HepG2 (cell line): ENCODE measurements around the gene RPP25L. TPM values are rescaled to one million over a fixed set of nuclear protein-coding genes. Genes with fewer than 3 reads are reported as not detected.
A peak's percentile ranks its signal among the peaks of the same experiment; 100 is the strongest.

ENCODE experiments used
- ATAC-seq: fragments of 200-7000 bp; cut with Tn5 transposase; 3 replicates; pipeline ENCODE4 v1.9.1; 2020; ENCODE audit warnings: mild to moderate bottlenecking, moderate library complexity
- BruUV-seq: library from RNA; stranded (reverse); fragments of 400-500 nt; replicated peaks from 2 replicates; lab custom pipeline; 2021; lab: Mats Ljungman, UMichigan
- CTCF ChIA-PET: fragments of 300-600 bp; formaldehyde crosslinking; extraction: SDS; loops from one replicate; lab custom pipeline; 2021; ENCODE audit warnings: low total read pairs, inconsistent platforms, low intra/inter-chr PET ratio; lab: Yijun Ruan, JAX
- POLR2A ChIA-PET: fragments of 350-600 bp; sonication (Branson Sonifier 250); formaldehyde crosslinking; loops from one replicate; lab custom pipeline; 2020; ENCODE audit warnings: antibody characterized with exemption, inconsistent platforms; lab: Yijun Ruan, JAX
- DNase-seq: peaks from one replicate; pipeline ENCODE4 v3.0.0-alpha.2; 2015; ENCODE audit warnings: low spot score
- FAIRE-seq: peaks from 3 replicates; lab custom pipeline; 2011; peaks lifted over from hg19 to GRCh38; lab: Jason Lieb, UNC
- H2AFZ ChIP-seq: one replicate; pipeline ENCODE4 v1.6.1; 2011; ENCODE audit warnings: low read length, inconsistent platforms
- H3K27ac ChIP-seq: fragments of 300-600 bp; 3 replicates; pipeline ENCODE4 v1.8.0; 2011; ENCODE audit warnings: mixed run types, mild to moderate bottlenecking, mixed read lengths, low read length, inconsistent platforms; ENCODE audit not compliant: insufficient read depth; ENCODE audit errors: extremely low read length
- H3K27me3 ChIP-seq, 2 experiments: fragments of 200-600 bp in 1 of 2; 2 replicates in 1 of 2; 3 replicates in 1 of 2; pipeline versions ENCODE4 v1.6.0 to v1.8.0; 2011; ENCODE audit warnings: low read length in 2 of 2, mild to moderate bottlenecking in 2 of 2, moderate library complexity in 2 of 2, inconsistent platforms in 1 of 2; ENCODE audit not compliant: insufficient read depth in 2 of 2, control insufficient read depth in 1 of 2
- H3K36me3 ChIP-seq, 2 experiments: fragments of 200-600 bp in 1 of 2; replicated peaks in 1 of 2; 2 replicates in 1 of 2; 3 replicates in 1 of 2; pipeline versions ENCODE4 v1.5.1 to v1.8.0; 2011; ENCODE audit warnings: low read length in 2 of 2, inconsistent platforms in 1 of 2; ENCODE audit not compliant: insufficient read depth in 2 of 2, control insufficient read depth in 1 of 2
- H3K4me1 ChIP-seq: 2 replicates; pipeline ENCODE4 v1.5.1; 2012; ENCODE audit warnings: low read length, inconsistent platforms; ENCODE audit not compliant: insufficient read depth
- H3K4me2 ChIP-seq: 2 replicates; pipeline ENCODE4 v1.6.0; 2011; ENCODE audit warnings: low read depth, low read length, inconsistent platforms
- H3K4me3 ChIP-seq, 3 experiments: fragments of 200-600 bp in 1 of 3; sonication (generic), shearing (Covaris generic) in 1 of 3; replicated peaks in 1 of 3; 2 replicates each; pipeline ENCODE4 v1.5.1; 2011 to 2016; ENCODE audit warnings: low read length in 3 of 3, inconsistent platforms in 2 of 3, low read depth in 2 of 3, mild to moderate bottlenecking in 2 of 3, control low read depth in 1 of 3, mixed read lengths in 1 of 3; ENCODE audit not compliant: insufficient read depth in 1 of 3
- H3K79me2 ChIP-seq: one replicate; pipeline ENCODE4 v1.6.1; 2011; ENCODE audit warnings: low read length, inconsistent platforms; ENCODE audit not compliant: insufficient read depth
- H3K9ac ChIP-seq: 2 replicates; pipeline ENCODE4 v1.6.0; 2011; ENCODE audit warnings: mild to moderate bottlenecking, low read depth, low read length, inconsistent platforms; ENCODE audit not compliant: insufficient read depth
- H3K9me3 ChIP-seq: 2 replicates; pipeline ENCODE4 v1.5.1; 2012; ENCODE audit warnings: mild to moderate bottlenecking, low read length
- H4K20me1 ChIP-seq: 2 replicates; pipeline ENCODE4 v1.6.0; 2011; ENCODE audit warnings: inconsistent platforms, mild to moderate bottlenecking, low read length, moderate library complexity; ENCODE audit not compliant: insufficient read depth
- BRD4 ChIP-seq: sonication (generic); formaldehyde crosslinking; IDR thresholded peaks from 2 replicates; pipeline ENCODE4 v1.4.0; 2020; ENCODE audit warnings: missing genetic modification reagents
- CEBPB ChIP-seq: IDR thresholded peaks from 2 replicates; pipeline ENCODE4 v1.6.1; 2011; ENCODE audit warnings: low read depth, low read length, improper control_type of control experiment, borderline replicate concordance
- IKZF1 ChIP-seq: fragments of 450-650 bp; IDR thresholded peaks from 2 replicates; pipeline ENCODE4 v1.7.1; 2016
- RARA ChIP-seq: IDR thresholded peaks from 2 replicates; pipeline ENCODE4 v1.6.1; 2016; ENCODE audit warnings: missing genetic modification reagents, missing compliant biosample characterization
- TFDP2 ChIP-seq: sonication (generic); formaldehyde crosslinking; IDR thresholded peaks from 2 replicates; pipeline ENCODE4 v1.4.0; 2020; ENCODE audit warnings: missing genetic modification reagents
- ZBTB20 ChIP-seq: sonication (generic); formaldehyde crosslinking; IDR thresholded peaks from 2 replicates; pipeline ENCODE4 v1.8.1; 2023; ENCODE audit warnings: missing genetic modification reagents, low read depth, mild to moderate bottlenecking, borderline replicate concordance
- ZMYM4 ChIP-seq: sonication (generic); formaldehyde crosslinking; IDR thresholded peaks from 2 replicates; pipeline ENCODE4 v1.8.1; 2023; ENCODE audit warnings: mild to moderate bottlenecking, missing genetic modification reagents
- ZNF24 ChIP-seq: fragments of 450-650 bp; IDR thresholded peaks from 2 replicates; pipeline ENCODE4 v1.6.1; 2017; ENCODE audit warnings: antibody characterized with exemption, mild to moderate bottlenecking
- ZNF329 ChIP-seq: sonication (generic); formaldehyde crosslinking; IDR thresholded peaks from 2 replicates; pipeline ENCODE4 v1.9.0; 2021; ENCODE audit warnings: low read depth, mild to moderate bottlenecking, missing genetic modification reagents
- ZNF615 ChIP-seq: sonication (generic); formaldehyde crosslinking; IDR thresholded peaks from 2 replicates; pipeline ENCODE4 v1.5.0; 2020; ENCODE audit warnings: mild to moderate bottlenecking, missing genetic modification reagents, borderline replicate concordance
- ZNF652 ChIP-seq: IDR thresholded peaks from 2 replicates; pipeline ENCODE4 v1.6.1; 2016; ENCODE audit warnings: low read depth, borderline replicate concordance
- WGBS: methylation state at CpG from one replicate; pipeline ENCODE4 v1.1.6; 2017; ENCODE audit warnings: low lambda C conversion rate; 5-methylcytosine and 5-hydroxymethylcytosine counted together
- in situ Hi-C: cut with HindIII; loops from 2 replicates; pipeline ENCODE4 v1.10.0; 2017; ENCODE audit warnings: low pct_unique_long_range_greater_than_20kb; ENCODE audit not compliant: extremely low pct_ligation_motif_present
- intact Hi-C: fragments of 100-400 bp; cut with micrococcal nuclease; formaldehyde crosslinking; loops from one replicate; pipeline ENCODE4 v1.10.0; 2022; ENCODE audit not compliant: unreplicated experiment
- polyA plus RNA-seq, 8 experiments: library from polyadenylated mRNA; depleted of rRNA in 3 of 8; stranded (reverse) in 7 of 8; unstranded in 1 of 8; fragments of >200 nt; fragmentation: Illumina TruSeq in 4 of 8; extraction: Trizol in 4 of 8; gene quantifications; 2 replicates each; pipeline versions ENCODE4 v1.2.1 to v1.2.3, GENCODE V29; 2011 to 2016; ENCODE audit warnings: low read depth in 4 of 8, missing spikeins in 1 of 8, mixed read lengths in 1 of 8; ENCODE audit not compliant: insufficient read depth in 1 of 8
- total RNA-seq, 5 experiments: library from RNA; depleted of rRNA; stranded (reverse); fragments of >200 nt; fragmentation: Illumina TruSeq; extraction: Trizol; gene quantifications; 2 replicates each; pipeline ENCODE4 v1.2.3, GENCODE V29; 2016; ENCODE audit warnings: low read depth in 1 of 5
- TF ChIP-seq, protein P1 (sequence below): sonication (generic); formaldehyde crosslinking; IDR thresholded peaks from 2 replicates; pipeline ENCODE4 v1.5.0; 2020; ENCODE audit warnings: missing genetic modification reagents, mild to moderate bottlenecking, borderline replicate concordance
- TF ChIP-seq, protein P2 (sequence below): sonication (generic); formaldehyde crosslinking; IDR thresholded peaks from 2 replicates; pipeline ENCODE4 v1.5.1; 2020; ENCODE audit warnings: mild to moderate bottlenecking, moderate library complexity, missing genetic modification reagents
- TF ChIP-seq, protein P3 (sequence below): sonication (generic); formaldehyde crosslinking; IDR thresholded peaks from 2 replicates; pipeline ENCODE4 v1.4.0; 2020; ENCODE audit warnings: missing genetic modification reagents

The RPP25L gene
- total and polyA plus RNA-seq, 2 of the 13 experiments (the other 11 are each of a cell fraction or from before 2014, with no cell fraction given) = 24.5 to 27.3 TPM

- no TSS peak for BruUV-seq
- in situ Hi-C loops (no loop called here), intact Hi-C loops (no loop called here)
- POLR2A ChIA-PET = interaction anchor here (1.0 to 1.2 kb wide), 2 partner anchors 9 kb away, joined by 3 to 6 read pairs; partner anchors contain the start of gene IL11RA
- no peak overlapping the region for H2AFZ ChIP-seq
- 100% methylated on average over 1 of the region's 1 CpG for WGBS
- H3K9me3 ChIP-seq = no peaks in the 10 kb centered on the region
- H4K20me1 ChIP-seq = no peaks in the 10 kb centered on the region
- no peaks in the 10 kb centered on the region; a peak in 1 of 5 replicates for H3K27me3 ChIP-seq
- CTCF ChIA-PET = no interaction called here
- ATAC-seq (no peak), DNase-seq (no peak), FAIRE-seq (no peak)
- H3K9ac ChIP-seq = no peak overlapping the region
- no peaks in the 10 kb centered on the region for H3K36me3 ChIP-seq
- no peak overlapping the region for H3K4me2 ChIP-seq
- H3K79me2 ChIP-seq = peaks cover 6% of the 10 kb centered on the region
- H3K4me1 ChIP-seq = peaks cover 69% of the 10 kb centered on the region
- peak overlapping the region; percentile 50 for H3K27ac ChIP-seq
- no peak overlapping the region for H3K4me3 ChIP-seq
- TF ChIP-seq ZNF24 (no peak), TFDP2 (CRISPR knock-in tag) (no peak), ZNF652 (CRISPR knock-in tag) (no peak), ZNF329 (CRISPR knock-in tag) (no peak), RARA (no peak), ZBTB20 (CRISPR knock-in tag) (no peak), CEBPB (no peak), ZMYM4 (CRISPR knock-in tag) (no peak), IKZF1 (no peak), ZNF615 (CRISPR knock-in tag) (no peak), BRD4 (CRISPR knock-in tag) (no peak)
- TF ChIP-seq, protein P1, sequence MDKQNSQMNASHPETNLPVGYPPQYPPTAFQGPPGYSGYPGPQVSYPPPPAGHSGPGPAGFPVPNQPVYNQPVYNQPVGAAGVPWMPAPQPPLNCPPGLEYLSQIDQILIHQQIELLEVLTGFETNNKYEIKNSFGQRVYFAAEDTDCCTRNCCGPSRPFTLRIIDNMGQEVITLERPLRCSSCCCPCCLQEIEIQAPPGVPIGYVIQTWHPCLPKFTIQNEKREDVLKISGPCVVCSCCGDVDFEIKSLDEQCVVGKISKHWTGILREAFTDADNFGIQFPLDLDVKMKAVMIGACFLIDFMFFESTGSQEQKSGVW (CRISPR knock-in tag) = no peak
- TF ChIP-seq, protein P2, sequence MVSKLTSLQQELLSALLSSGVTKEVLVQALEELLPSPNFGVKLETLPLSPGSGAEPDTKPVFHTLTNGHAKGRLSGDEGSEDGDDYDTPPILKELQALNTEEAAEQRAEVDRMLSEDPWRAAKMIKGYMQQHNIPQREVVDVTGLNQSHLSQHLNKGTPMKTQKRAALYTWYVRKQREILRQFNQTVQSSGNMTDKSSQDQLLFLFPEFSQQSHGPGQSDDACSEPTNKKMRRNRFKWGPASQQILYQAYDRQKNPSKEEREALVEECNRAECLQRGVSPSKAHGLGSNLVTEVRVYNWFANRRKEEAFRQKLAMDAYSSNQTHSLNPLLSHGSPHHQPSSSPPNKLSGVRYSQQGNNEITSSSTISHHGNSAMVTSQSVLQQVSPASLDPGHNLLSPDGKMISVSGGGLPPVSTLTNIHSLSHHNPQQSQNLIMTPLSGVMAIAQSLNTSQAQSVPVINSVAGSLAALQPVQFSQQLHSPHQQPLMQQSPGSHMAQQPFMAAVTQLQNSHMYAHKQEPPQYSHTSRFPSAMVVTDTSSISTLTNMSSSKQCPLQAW (CRISPR knock-in tag) = no peak
- TF ChIP-seq, protein P3, sequence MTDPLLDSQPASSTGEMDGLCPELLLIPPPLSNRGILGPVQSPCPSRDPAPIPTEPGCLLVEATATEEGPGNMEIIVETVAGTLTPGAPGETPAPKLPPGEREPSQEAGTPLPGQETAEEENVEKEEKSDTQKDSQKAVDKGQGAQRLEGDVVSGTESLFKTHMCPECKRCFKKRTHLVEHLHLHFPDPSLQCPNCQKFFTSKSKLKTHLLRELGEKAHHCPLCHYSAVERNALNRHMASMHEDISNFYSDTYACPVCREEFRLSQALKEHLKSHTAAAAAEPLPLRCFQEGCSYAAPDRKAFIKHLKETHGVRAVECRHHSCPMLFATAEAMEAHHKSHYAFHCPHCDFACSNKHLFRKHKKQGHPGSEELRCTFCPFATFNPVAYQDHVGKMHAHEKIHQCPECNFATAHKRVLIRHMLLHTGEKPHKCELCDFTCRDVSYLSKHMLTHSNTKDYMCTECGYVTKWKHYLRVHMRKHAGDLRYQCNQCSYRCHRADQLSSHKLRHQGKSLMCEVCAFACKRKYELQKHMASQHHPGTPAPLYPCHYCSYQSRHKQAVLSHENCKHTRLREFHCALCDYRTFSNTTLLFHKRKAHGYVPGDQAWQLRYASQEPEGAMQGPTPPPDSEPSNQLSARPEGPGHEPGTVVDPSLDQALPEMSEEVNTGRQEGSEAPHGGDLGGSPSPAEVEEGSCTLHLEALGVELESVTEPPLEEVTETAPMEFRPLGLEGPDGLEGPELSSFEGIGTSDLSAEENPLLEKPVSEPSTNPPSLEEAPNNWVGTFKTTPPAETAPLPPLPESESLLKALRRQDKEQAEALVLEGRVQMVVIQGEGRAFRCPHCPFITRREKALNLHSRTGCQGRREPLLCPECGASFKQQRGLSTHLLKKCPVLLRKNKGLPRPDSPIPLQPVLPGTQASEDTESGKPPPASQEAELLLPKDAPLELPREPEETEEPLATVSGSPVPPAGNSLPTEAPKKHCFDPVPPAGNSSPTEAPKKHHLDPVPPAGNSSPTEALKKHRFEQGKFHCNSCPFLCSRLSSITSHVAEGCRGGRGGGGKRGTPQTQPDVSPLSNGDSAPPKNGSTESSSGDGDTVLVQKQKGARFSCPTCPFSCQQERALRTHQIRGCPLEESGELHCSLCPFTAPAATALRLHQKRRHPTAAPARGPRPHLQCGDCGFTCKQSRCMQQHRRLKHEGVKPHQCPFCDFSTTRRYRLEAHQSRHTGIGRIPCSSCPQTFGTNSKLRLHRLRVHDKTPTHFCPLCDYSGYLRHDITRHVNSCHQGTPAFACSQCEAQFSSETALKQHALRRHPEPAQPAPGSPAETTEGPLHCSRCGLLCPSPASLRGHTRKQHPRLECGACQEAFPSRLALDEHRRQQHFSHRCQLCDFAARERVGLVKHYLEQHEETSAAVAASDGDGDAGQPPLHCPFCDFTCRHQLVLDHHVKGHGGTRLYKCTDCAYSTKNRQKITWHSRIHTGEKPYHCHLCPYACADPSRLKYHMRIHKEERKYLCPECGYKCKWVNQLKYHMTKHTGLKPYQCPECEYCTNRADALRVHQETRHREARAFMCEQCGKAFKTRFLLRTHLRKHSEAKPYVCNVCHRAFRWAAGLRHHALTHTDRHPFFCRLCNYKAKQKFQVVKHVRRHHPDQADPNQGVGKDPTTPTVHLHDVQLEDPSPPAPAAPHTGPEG (CRISPR knock-in tag) = no peak
Measured at GRCh38 chr9:34642679-34643078, 30.8 kb upstream of the RPP25L start.
